ENCODE data around the gene LRP1.

The LRP1 gene

DNA sequence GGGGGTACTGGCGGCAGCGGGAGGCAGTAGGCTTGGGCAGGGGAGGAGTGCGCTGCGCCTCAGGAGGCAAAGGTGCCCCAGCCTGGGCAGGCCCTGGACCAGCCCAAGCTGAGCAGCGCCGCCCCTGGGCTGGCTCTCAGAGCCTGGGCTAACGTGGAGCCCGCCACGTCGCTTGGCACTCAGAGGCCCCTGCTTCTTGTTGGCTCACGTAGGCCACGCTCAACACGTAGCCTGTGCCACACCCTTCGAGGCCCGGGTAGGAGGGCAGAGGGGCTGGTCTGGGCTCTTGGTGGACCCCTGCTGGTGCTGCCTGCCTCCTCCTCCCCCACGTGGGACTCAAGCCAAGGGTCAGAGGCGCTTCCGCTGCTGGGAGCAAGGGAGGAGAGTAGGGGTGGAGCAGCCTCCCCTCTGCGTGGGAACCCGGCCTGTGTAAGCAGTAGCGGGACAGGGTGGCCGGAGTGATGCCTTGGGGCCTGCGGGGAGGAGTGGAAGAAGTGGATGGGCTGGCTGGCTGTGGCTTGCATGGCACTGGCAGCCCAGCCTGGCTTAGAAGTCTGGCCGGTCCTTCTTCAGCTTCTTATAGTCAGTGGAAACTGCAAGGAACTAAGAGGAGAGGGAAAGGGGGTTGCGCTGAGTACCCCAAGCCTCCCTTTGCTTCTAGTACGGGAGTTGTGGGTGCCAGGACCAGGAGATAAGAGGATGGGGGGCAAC is 106.9 kb downstream of the LRP1 start:
- DNase-seq (ENCODE audit: low read depth in 2 of 2), result no peak

DNA sequence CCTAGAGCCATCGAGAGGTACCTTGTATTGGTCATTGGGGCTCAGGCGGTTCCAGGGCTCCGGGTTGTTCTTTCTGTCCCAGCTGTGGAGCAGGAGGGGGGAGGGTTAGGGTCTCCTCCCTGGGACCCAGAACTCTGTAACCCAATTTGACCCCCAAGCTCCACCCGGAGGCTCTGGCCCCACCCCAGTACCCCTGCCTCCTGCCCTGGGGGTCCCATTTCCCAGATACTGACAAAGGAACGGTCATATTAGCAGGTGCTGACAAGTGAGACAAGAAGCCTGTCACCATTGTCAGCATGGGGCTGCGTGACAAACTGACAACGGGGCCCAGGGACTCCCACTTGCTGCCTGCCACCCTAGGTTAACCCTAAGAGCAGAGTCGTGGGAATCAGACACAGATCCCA is 107.4 kb downstream of the LRP1 start:
- no peak for DNase-seq (ENCODE audit: low read depth in 2 of 2)

DNA sequence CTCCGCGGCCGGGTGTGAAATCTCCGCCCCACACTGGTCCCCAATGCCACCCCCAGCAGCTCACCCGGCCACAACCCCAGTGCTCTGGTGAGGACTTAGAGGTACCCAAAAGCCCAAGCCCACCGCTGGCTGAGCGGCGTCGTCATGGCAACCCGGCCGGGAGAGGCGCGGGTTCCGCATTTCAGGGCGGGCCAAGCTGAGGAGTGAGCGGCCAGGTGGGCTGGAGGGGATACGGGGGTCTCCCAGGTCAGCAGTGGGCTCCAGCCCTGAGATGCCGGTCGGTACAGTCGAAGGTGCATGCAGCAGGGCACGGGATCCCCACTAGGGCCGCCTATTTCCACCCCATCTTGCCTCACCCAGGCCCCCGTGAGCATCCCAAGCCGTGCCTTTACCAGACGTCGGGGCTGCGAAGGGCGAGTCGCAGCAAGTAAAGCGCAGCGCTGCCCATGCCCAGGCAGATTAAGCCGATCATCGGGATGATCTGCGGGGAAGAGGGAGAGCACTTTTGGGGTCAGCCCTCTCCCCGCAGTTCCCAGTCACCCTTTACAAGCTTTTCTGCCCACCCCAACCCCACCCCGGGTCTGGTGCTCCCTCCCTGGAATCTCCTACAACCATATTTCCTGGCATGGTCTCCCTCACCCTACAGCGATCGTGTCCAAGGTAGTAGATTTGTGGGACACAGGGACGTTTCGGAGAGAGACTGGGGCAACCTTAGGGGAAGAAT is 108.1 kb downstream of the LRP1 start:
- no peak for DNase-seq (ENCODE audit: low read depth in 2 of 2)

DNA sequence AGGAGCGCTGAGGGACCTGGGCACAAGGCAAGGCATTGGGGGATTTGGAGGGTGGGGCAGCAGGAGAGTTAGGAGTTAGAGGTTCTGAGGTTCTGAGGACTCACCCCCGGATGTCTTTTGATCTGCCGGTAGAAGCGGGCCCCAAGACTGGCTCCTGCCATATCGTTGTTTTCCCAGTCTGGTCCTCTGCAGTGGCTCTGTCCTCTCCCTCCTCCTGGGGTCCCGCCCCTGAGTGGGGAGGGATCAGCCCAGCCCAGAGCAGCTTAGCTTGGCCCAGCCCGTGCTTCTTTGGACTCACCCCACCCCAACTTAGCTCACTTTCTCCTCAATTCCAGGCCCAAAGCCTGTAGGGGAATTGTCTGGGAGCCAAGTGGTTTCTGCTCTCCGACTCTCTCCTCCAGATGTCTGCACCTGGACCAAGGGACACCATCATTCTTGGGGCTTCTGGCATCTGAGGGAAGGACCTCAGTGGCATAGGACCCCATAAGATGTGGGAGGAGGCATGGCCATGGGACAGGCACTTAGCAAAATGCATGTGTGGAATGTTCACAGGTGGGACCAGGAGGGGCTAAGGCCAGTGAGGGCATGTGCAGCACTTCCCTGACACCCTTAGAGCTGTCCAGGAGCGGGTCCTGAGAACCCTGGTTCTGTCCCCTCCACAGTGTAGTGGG is 108.8 kb downstream of the LRP1 start:
- no peak for DNase-seq (ENCODE audit: low read depth in 2 of 2)

DNA sequence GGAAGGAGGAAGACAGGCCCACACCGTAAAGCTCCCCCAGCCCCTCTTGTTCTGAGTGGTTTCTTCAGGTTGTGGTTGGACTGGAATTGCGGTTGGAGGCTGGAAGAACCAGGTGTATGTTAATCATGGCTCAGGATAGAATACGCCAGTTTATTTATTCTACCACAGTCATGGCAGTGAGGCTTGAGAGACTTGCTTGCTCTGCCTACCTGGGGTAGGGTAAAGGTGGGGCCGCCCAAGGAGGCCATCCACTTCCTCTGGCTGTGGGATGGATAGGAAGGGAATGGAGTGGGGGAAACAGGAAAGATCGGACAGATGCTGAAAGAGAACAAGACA is 109.3 kb downstream of the LRP1 start:
- no peak for DNase-seq (ENCODE audit: low read depth in 2 of 2)

DNA sequence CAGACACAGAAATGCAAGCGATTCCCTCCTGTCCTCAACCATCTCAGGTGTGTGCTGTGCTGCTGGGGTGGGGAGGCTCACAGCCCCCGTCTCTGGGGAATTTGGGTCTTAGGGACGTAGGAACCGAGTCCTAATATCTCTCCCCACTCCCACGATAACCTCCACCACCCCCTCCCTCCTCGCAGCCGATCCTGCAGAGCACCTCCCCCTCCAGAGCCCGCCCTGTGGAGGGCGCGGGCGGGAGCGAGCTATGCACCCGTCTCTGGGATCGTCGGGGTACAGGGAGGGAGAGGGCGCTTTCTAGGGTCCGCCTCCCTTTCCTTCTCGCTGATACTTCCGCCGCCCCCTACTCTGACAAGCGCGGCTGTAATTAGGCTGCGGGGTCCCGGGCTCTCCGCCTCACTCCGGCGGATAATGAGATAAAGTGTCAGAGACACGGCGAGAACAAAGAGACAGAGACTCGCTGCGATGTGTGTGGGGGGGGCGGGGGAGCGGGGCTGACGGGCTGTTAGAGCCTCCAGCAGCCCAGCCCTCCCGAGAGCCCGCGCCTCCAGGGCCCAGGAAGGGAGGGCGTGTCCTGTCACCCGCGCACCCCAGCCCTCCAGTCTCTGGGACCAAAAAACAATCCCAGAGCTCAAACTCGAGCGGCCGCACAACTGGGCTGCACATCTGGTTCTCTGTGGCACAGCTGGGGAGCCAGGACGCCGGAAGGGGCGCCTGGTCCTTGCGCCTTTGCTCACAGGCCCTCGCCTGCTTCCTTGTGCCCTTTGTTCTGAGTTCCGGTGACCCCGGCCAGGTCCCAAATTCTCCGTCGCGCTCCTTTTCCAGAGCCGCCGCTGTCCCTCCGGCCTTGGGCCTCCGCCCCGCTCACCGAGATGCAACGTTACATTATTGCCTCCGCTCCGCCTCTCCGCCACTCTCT is 109.9 kb downstream of the LRP1 start:
- DNase-seq (ENCODE audit: low read depth in 2 of 2), result no peak

DNA sequence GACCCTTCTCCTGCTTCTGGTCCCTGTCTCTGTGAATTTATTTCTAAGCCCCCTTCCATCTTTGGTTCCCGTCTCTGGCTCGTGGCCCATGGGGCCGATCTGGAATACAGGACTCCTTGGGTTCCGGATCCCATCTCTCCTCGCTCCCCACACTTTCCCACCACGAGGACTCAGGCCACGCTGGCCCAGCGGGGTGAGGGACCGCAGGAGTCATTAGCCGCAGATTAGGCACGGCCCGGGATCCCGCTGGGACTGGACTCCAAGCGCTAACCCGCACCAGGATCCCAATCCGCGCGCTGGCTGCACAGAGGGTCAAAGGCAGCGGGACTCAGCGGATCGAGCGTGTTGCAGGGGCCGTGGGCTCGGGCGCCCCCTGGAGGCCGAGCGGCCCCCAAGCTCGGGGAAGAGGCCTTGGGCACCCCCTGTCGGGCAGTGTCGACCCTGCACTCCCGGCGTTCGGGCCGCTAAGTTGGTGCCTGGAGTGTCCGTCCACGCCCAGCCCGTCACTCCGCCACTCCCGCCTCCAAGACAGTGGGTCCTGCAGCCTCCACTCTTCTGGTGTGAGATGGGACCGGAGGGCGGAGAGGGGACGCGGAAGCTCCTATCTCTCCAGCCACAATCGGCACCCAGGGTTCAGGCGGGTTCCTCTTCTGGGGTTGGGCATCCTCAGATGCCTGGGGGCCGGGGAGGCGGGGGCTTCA is 110.7 kb downstream of the LRP1 start:
- peak; percentile 78 to 80 for DNase-seq (ENCODE audit: low read depth in 2 of 2)

DNA sequence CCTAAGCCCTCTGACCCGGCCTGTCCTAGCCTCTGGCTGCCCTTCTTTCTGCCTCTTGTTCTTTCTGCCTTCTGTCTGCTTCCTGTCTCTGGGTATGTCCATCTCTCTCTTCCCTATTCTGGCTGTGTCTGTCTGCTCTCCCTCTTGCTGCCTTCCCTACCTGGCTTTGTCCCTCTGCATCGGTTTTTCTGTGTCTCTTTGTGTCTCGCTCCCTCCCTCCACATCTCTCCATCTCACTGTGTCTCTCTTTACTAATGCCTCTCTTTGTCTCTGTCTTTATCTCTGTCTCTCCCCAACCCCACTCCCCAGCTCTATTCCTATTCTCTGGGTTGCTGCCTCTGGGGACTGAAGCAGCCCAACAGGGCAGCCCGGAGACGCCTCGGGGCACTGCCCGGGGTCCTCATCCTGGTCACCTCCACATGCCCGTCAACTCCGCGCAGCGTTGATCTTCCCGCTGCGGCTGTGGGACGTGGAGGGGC is 111.3 kb downstream of the LRP1 start:
- no peak for DNase-seq (ENCODE audit: low read depth in 2 of 2)

DNA sequence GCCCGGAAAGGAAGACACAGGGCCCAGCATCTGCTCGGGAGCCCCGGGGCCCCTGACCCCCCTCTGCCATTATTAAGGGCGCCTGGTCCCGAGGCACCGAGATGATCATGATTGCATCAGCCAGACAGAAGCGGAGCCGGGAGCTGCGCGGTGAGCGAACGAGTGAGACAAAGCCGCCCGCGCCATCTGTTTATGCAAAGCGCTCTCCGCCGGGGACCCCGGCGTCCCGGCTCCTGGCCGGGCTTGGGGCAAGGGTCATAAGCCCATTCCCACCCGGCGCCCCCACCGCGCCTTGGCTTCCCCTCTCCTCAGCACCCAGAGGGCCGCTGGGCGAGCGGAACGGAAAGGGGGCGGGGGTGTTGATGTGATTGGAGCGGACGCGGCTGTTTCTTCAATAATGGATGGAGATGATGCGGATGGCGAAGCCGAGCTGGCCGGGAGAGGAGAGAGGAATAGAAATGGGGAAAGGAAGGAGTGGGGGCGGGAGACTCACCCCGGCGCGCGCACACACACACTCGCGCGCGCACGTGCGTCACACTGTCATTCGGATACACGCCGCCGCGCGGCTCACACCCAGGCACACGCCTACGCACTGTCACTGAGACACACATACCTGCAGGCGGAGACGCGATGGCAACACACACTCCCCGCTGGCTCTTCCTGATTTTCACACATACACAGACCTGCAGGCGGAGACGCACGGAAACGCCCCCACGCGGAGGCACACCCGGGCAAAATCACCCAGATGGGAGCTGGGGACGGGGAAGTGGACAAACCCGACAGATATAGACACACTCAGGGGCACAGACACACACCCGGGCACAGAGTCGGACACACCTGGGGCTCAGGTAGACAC is 112.0 kb downstream of the LRP1 start:
- DNase-seq (ENCODE audit: low read depth in 2 of 2), result peak in 1 of 2 donors; percentile 60

DNA sequence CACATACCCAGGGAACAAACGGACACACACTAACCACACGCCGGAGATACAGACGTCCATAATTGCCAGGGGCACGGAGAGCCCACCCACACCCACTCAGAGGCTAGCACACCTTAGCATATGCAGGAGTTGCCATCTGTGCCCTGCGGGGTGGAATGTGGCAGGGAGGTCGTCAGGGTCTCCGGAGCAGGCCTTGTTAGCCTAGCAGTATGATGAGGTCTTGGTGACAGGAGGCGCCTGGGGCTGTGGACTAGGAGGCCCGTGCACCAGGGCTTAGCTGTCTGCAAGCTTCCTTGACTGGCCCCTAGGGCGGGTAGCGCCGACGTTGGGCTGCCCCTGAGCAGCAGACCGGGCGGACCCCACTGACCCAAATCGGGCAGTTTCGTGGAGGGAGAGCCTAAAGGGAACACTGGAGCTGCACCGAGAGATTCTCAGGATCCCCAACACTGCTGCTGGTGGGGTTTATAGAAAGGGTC is 112.7 kb downstream of the LRP1 start:
- DNase-seq (ENCODE audit: low read depth in 2 of 2), result no peak

DNA sequence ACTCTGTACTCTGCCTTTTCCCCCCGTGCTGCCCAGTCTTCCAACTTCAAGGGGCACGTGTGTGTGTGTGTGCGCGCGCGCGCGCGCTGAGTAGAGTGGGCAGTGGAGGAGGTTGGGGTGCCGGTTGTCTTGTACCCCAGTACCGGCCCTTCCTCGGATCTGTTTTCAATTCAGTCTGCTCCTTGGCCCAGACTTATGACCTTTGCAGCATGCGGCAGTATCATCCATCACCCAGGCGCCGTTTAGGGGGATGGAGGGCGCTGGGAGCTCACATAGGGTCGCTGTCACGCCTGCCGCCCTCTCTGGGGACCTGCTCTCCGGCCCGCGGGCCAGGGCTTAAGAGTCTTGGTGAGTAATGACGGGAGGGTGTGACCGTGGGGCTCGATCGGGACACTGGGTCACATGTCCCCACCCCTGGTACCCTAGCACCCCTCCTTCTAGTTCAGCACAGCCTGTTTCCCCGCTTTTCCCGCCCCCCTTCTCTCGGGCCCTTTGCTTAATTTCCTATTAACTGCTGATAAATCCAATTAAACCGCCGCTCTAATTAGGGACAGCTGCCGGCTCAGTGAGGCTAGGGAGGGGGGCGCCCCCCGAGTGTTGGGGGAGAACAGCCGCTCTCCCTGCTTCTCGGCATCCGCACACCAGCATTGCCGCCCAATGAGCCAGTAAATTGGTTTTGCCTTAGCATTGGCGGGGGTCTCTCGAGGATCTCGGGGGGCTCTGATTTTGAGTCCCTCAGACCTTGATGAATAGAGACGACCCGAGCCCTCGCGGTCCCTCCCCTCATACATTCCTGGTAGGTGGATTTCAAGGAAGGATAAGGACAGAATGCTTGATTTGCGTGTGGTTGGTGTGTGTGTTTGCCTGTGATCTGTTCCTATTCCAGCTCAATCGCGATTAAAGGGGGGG is 113.4 kb downstream of the LRP1 start:
- no peak for DNase-seq (ENCODE audit: low read depth in 2 of 2)

DNA sequence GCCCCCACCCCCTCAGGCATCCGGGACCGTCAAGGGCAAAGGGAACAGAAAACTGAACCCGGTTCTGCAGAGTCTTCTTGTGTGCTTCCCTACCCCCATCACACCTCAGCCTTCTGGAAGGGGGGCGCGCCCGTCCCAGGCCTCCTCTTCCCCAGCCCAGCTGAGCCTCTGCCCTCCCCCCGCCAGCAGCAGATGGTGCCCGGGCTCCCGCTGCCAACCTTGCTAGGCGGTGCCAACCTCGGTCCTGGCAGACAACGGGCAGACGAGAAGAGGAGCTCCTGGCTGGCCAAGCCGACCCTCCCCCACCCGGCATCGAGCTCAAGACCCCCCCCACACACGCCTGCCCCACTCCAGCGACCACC is 114.0 kb downstream of the LRP1 start:
- no peak for DNase-seq (ENCODE audit: low read depth in 2 of 2)

DNA sequence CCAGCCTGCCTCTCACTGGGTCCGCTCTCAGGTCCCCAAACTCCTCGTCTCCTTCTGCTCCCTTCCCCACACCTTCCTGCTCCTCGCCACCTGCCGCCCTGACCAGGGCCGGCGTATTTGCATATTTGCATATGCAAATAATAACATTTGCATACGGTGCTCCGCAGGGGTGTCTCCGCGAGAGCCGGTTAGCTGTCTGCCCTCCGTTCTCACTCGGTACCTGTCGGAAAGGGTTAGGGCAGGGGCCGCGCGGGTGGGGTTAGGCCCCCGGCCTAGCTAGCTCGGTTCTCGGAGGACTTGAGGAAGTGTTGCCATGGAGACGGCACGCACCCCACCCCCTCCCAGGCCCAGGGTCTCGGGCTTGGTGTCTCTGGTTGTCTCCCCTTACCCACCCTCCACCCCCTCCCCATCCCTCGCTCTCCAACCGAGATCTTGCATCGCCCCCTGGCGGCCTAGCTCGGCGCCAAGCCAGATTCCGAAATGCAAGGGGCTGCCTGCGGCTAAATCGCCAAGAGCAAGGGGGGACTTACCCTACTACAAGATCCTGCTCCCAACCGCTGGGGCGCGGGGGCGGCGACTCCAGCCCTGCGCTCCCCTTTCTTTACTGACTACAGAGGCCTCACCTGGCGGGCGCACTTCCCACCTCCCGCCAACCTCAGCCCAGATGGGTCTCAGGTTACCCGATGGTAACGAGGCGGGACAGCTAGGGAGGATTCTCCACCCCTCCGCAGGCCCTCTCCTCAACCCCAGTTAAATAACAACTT is 114.6 kb downstream of the LRP1 start:
- no peak for DNase-seq (ENCODE audit: low read depth in 2 of 2)

DNA sequence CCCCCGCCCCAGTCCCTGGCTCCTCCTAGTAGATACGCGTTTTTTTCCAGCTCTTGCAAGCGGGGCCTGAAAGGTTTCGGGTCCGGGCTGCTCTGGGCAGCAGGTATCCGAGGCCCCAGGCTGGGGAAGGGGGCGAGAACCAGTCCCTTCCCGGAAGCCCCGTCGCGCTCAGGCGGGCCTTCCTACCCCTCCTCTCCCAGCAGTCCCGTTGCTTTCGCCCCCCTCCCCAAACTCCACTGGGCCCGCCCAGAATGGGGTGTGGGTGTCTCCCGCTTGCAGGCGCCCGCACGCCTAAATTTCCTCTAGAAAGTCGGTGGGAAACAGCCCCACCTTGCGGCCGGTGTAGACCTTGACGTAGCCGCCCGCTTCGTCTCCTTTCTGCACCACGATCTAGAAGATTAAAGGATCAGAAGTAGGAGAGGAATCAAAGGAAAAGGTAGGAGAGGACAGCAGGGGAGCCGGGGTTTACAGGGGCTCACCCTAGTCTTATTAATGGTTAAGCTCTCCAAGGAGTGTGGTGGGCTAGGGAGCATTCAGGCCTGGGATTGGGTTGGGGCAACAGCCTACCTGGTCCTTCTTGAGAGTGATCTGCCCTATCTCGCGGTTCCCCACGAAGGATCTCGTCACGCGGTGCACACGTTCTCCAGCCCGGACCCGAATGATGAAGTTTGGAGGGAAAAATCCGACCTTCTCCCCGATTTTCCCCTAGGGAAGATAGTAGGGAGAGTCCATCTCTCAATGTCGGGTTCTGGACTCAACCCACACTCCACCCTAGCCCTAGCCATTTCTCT is 115.4 kb downstream of the LRP1 start:
- peak; percentile 64 to 68 for DNase-seq (ENCODE audit: low read depth in 2 of 2)

DNA sequence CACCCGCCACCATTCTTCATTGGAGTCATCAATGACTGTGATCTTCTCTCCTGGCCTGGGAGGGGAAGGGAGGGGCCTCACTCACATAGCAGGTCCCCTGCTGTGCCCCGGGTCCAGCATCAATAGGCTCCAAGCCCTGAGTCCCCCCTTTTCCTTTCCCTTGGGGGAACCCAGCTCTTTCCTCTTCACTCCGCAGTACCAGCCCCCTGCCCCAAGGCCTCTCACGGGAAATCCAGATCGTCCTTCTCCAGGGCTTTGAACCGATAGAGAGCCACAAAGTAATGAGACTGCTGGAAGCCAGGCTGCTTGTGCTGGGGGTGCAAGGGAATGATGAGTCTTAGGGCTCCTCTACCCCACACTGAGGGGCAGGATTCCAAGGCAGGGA is 116.0 kb downstream of the LRP1 start:
- DNase-seq (ENCODE audit: low read depth in 2 of 2), result no peak

DNA sequence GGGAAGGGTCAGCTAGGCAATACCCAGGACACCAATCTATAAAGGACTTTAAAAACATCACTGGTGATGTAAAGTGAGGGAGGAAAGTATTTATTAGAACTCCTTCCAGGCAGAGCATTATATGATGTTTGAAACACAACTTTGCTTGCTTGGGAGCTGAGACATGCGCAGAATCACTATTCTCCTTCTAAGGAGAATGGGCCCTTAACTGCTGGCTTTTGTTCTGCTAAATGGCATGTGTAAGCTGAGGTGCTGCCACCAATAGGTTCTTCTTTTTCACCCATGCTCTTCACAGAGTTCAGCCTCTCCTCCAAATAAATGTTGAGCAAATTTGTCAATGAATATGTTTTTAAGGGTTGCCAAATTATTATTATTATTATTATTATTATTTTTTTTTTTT is 118.8 kb downstream of the LRP1 start:
- DNase-seq (ENCODE audit: low read depth in 2 of 2), result no peak

DNA sequence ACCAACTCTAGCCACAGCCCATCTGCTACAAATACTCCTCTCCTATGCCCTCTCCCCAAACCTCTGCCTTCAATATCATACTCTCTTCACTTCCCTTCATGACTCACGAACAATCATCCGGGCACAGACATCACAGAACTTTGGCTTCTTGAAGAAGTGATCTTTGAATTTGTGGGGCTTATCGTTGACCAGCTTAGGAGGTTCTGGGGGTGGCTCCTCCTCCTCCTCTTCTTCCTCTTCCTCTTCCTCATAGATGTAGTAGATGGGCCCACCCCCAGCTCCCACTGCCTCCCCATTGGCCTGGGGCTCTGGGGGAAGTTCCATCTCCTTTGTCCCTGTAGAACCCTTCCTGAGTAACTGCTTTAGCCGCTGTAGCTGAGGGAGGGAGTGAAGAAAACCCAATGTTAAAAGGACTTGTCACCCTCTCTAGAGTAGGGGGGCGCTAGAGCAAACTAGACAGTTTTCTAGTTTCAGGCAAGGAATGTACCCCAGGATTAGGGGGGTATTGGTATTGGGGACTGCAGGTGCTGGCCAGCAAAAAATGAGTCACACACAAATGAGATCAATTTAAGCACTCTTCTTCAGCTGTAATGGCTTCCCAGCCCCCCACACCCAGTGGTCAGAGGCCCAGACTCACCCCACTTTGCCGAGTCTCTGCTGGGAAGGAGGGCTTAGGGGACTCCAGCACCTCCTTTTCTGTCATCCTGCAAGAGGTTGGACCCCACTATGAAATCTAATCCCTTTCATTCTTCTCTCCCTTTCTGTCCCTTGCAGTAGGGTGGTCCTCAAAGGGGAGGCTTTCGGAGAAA is 120.9 kb downstream of the LRP1 start:
- DNase-seq (ENCODE audit: low read depth in 2 of 2), result no peak
